ENCODE data around the gene STK39. TPM values are rescaled to one million over a fixed set of nuclear protein-coding genes. Genes with fewer than 3 reads are reported as not detected.

The STK39 gene
- total RNA-seq, 1 donor from 2014 or later = 28.2 TPM

DNA sequence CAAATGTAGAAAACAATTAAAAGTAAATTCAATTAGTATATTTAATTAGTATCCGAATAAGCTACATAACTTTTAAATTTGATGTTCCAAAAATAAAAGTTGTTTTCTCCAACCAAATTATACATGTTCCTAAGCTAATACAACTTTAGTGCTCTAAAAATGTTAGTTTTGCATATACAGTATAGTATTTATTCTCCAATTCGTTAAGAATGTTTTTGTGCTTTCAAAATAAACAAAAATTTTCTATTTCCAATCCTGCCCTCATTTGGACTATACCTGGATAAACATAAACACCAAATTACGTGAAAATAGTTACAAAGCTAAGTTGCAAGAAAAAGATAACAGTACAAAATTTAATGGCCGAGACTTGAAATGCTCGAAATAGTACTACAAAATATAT, 71.9 kb downstream of the STK39 start:
- H3K27me3 Mint-ChIP-seq (ENCODE audit: low read depth) = no peaks in the 10 kb centered on the region
- no peak for DNase-seq (ENCODE audit: low read depth, low spot score)
- peaks cover 4% of the 10 kb centered on the region for H3K36me3 Mint-ChIP-seq (ENCODE audit: low read depth)
- peaks cover 26% of the 10 kb centered on the region for H3K4me1 Mint-ChIP-seq
- TF ChIP-seq, protein P1, sequence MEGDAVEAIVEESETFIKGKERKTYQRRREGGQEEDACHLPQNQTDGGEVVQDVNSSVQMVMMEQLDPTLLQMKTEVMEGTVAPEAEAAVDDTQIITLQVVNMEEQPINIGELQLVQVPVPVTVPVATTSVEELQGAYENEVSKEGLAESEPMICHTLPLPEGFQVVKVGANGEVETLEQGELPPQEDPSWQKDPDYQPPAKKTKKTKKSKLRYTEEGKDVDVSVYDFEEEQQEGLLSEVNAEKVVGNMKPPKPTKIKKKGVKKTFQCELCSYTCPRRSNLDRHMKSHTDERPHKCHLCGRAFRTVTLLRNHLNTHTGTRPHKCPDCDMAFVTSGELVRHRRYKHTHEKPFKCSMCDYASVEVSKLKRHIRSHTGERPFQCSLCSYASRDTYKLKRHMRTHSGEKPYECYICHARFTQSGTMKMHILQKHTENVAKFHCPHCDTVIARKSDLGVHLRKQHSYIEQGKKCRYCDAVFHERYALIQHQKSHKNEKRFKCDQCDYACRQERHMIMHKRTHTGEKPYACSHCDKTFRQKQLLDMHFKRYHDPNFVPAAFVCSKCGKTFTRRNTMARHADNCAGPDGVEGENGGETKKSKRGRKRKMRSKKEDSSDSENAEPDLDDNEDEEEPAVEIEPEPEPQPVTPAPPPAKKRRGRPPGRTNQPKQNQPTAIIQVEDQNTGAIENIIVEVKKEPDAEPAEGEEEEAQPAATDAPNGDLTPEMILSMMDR (conservative IDR thresholded peaks at IDR 0.05) = no peak
- no peak overlapping the region for H3K27ac Mint-ChIP-seq (ENCODE audit: unreplicated experiment)
- no peak overlapping the region for H3K4me3 Mint-ChIP-seq
- no peaks in the 10 kb centered on the region for H3K9me3 Mint-ChIP-seq

DNA sequence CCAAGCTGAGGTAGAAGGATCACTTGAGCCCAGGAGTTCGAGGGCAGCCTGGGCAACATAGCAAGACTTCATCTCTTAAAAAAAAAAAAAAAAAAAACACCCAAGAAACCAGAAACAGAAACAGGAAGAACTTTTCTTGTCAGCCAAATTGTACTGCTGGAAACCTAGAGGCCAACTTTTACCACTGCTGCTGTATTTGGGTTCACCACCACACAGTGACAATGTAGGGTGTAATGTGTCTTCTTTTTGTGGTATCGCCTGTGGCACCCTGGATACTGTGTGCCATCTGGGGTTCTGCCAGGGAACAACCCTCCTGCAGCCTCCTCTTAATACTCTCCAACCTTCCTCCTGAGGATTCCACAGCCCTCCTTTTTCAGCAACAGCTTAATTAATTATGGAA, 72.6 kb downstream of the STK39 start:
- Mint-ChIP-seq H3K4me3 (no peak overlapping the region), H3K4me1 (peaks cover 23% of the 10 kb centered on the region), H3K9me3 (no peaks in the 10 kb centered on the region), H3K36me3 (ENCODE audit: low read depth) (peaks cover 3% of the 10 kb centered on the region), H3K27ac (ENCODE audit: unreplicated experiment) (no peak overlapping the region), H3K27me3 (ENCODE audit: low read depth) (no peaks in the 10 kb centered on the region)
- DNase-seq (ENCODE audit: low read depth, low spot score) = no peak
- TF ChIP-seq, protein P1 (conservative IDR thresholded peaks at IDR 0.05) = no peak

DNA sequence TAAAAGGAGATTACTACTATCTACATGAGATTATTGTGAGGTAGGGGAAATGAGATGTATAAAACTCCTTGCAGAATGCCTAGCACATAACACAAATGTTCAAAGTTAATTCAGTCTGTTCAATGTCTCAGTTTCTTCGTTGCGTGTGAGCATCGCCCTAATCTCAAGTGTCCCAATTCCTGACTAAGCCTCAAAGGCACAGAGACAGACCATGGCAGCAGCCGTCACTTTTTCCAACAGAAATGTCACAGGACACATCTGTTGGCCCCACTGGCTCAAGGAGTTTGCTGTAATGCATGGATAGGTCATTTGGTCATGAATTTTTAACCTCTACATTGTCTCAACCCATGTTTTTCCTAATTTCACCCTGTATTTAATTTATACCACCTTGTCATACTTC, 75.3 kb downstream of the STK39 start:
- no peak overlapping the region for H3K27ac Mint-ChIP-seq (ENCODE audit: unreplicated experiment)

DNA sequence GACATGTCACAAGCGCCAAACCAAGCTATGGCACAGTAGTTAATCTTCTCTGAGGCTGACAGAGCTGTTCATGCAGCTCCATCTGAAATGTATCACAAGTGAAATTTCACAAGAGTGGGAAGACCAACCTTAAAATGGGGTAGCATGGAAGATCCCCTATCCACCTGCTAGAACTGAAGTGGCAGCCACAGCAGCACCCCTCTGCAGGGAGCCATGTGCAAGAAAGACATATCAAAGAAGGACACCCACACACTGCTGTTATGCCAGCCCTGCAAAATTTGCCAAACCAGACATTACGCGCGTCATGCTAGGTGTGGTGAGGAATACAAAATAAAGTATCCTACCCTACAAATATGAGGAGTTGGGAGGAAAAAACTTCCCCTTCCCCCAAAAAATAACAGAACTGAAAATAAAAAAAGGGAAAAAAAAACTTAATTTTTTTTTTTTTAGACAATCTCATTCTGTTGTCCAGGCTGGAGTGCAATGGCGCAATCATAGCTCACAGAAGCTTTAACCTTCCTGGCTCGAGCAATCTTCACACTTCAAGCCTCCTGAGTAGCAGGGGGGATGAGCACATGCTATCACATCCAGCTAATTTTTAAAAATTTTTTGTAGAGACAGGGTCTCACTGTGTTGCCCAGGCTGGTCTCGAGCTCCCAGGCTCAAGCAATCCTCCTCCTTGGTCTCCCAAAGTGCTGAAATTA, 76.2 kb downstream of the STK39 start:
- H3K27me3 Mint-ChIP-seq (ENCODE audit: low read depth) = no peaks in the 10 kb centered on the region
- TF ChIP-seq, protein P1 (conservative IDR thresholded peaks at IDR 0.05) = no peak
- peaks cover 15% of the 10 kb centered on the region for H3K4me1 Mint-ChIP-seq

More for the DNA sequence above, 75.3 kb downstream of the STK39 start:
- H3K4me3 Mint-ChIP-seq = no peak overlapping the region
- H3K36me3 Mint-ChIP-seq (ENCODE audit: low read depth) = peaks cover 3% of the 10 kb centered on the region
- no peaks in the 10 kb centered on the region for H3K9me3 Mint-ChIP-seq
- H3K4me1 Mint-ChIP-seq = peaks cover 13% of the 10 kb centered on the region
- DNase-seq (ENCODE audit: low read depth, low spot score) = no peak
- no peaks in the 10 kb centered on the region for H3K27me3 Mint-ChIP-seq (ENCODE audit: low read depth)
- TF ChIP-seq, protein P1 (conservative IDR thresholded peaks at IDR 0.05) = no peak

DNA sequence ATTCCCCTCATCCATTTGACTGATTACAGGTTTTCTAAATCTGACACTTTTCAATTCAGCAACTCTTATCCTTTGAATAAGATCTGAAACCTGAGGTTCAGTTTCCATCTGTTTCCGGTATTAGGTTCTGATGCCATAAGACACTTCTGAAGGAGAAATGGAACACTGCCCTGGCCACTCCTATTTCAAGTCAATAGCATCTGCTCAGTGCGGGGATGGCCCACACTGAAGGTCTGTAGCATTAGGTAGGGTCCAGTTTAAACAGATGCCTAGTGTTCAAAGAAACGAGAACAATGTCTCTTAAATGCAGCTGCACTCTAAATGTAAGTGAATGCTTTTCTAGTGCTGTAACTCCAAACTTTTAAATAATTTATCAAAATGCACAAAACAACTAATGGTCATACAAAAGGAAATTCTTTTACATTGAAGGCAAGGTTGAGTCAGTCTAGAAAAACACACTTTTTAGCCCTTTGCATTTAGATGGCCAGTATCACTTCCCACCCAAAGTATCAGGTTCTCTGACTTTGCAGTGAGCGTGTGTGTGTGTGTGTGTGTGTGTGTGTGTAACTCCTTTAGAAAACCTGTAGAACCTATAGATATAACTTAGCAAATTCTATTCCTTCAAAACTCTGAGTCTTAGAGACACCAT, 78.2 kb downstream of the STK39 start:
- Mint-ChIP-seq H3K27ac (ENCODE audit: unreplicated experiment) (no peak overlapping the region), H3K4me1 (peaks cover 20% of the 10 kb centered on the region), H3K9me3 (no peaks in the 10 kb centered on the region), H3K4me3 (no peak overlapping the region), H3K36me3 (ENCODE audit: low read depth) (peaks cover 7% of the 10 kb centered on the region), H3K27me3 (ENCODE audit: low read depth) (no peaks in the 10 kb centered on the region)
- TF ChIP-seq, protein P1 (conservative IDR thresholded peaks at IDR 0.05) = no peak
- DNase-seq (ENCODE audit: low read depth, low spot score) = no peak

More for the DNA sequence above, 76.2 kb downstream of the STK39 start:
- Mint-ChIP-seq H3K27ac (ENCODE audit: unreplicated experiment) (no peak overlapping the region), H3K4me3 (no peak overlapping the region), H3K9me3 (no peaks in the 10 kb centered on the region), H3K36me3 (ENCODE audit: low read depth) (peaks cover 10% of the 10 kb centered on the region)
- no peak for DNase-seq (ENCODE audit: low read depth, low spot score)

All from neural crest cell (in vitro differentiated cells).